HepG2 (cell line): Measurements from ENCODE around the gene STH. TPM values are rescaled to one million over a fixed set of nuclear protein-coding genes. Genes with fewer than 3 reads are reported as not detected.

ENCODE experiments used
- ATAC-seq: fragments of 200-7000 bp; cut with Tn5 transposase; 3 replicates; pipeline ENCODE4 v1.9.1; 2020; ENCODE audit warnings: mild to moderate bottlenecking, moderate library complexity
- BruUV-seq: library from RNA; stranded (reverse); fragments of 400-500 nt; replicated peaks from 2 replicates; lab custom pipeline; 2021; lab: Mats Ljungman, UMichigan
- CTCF ChIA-PET: fragments of 300-600 bp; formaldehyde crosslinking; extraction: SDS; loops from one replicate; lab custom pipeline; 2021; ENCODE audit warnings: low total read pairs, inconsistent platforms, low intra/inter-chr PET ratio; lab: Yijun Ruan, JAX
- POLR2A ChIA-PET: fragments of 350-600 bp; sonication (Branson Sonifier 250); formaldehyde crosslinking; loops from one replicate; lab custom pipeline; 2020; ENCODE audit warnings: antibody characterized with exemption, inconsistent platforms; lab: Yijun Ruan, JAX
- DNase-seq: peaks from one replicate; pipeline ENCODE4 v3.0.0-alpha.2; 2015; ENCODE audit warnings: low spot score
- FAIRE-seq: peaks from 3 replicates; lab custom pipeline; 2011; peaks lifted over from hg19 to GRCh38; lab: Jason Lieb, UNC
- H2AFZ ChIP-seq: one replicate; pipeline ENCODE4 v1.6.1; 2011; ENCODE audit warnings: low read length, inconsistent platforms
- H3K27ac ChIP-seq: fragments of 300-600 bp; 3 replicates; pipeline ENCODE4 v1.8.0; 2011; ENCODE audit warnings: mixed run types, mild to moderate bottlenecking, mixed read lengths, low read length, inconsistent platforms; ENCODE audit not compliant: insufficient read depth; ENCODE audit errors: extremely low read length
- H3K27me3 ChIP-seq, 2 experiments: fragments of 200-600 bp in 1 of 2; 2 replicates in 1 of 2; 3 replicates in 1 of 2; pipeline versions ENCODE4 v1.6.0 to v1.8.0; 2011; ENCODE audit warnings: low read length in 2 of 2, mild to moderate bottlenecking in 2 of 2, moderate library complexity in 2 of 2, inconsistent platforms in 1 of 2; ENCODE audit not compliant: insufficient read depth in 2 of 2, control insufficient read depth in 1 of 2
- H3K36me3 ChIP-seq, 2 experiments: fragments of 200-600 bp in 1 of 2; replicated peaks in 1 of 2; 2 replicates in 1 of 2; 3 replicates in 1 of 2; pipeline versions ENCODE4 v1.5.1 to v1.8.0; 2011; ENCODE audit warnings: low read length in 2 of 2, inconsistent platforms in 1 of 2; ENCODE audit not compliant: insufficient read depth in 2 of 2, control insufficient read depth in 1 of 2
- H3K4me1 ChIP-seq: 2 replicates; pipeline ENCODE4 v1.5.1; 2012; ENCODE audit warnings: low read length, inconsistent platforms; ENCODE audit not compliant: insufficient read depth
- H3K4me2 ChIP-seq: 2 replicates; pipeline ENCODE4 v1.6.0; 2011; ENCODE audit warnings: low read depth, low read length, inconsistent platforms
- H3K4me3 ChIP-seq, 3 experiments: fragments of 200-600 bp in 1 of 3; sonication (generic), shearing (Covaris generic) in 1 of 3; replicated peaks in 1 of 3; 2 replicates each; pipeline ENCODE4 v1.5.1; 2011 to 2016; ENCODE audit warnings: low read length in 3 of 3, inconsistent platforms in 2 of 3, low read depth in 2 of 3, mild to moderate bottlenecking in 2 of 3, control low read depth in 1 of 3, mixed read lengths in 1 of 3; ENCODE audit not compliant: insufficient read depth in 1 of 3
- H3K79me2 ChIP-seq: one replicate; pipeline ENCODE4 v1.6.1; 2011; ENCODE audit warnings: low read length, inconsistent platforms; ENCODE audit not compliant: insufficient read depth
- H3K9ac ChIP-seq: 2 replicates; pipeline ENCODE4 v1.6.0; 2011; ENCODE audit warnings: mild to moderate bottlenecking, low read depth, low read length, inconsistent platforms; ENCODE audit not compliant: insufficient read depth
- H3K9me3 ChIP-seq: 2 replicates; pipeline ENCODE4 v1.5.1; 2012; ENCODE audit warnings: mild to moderate bottlenecking, low read length
- H4K20me1 ChIP-seq: 2 replicates; pipeline ENCODE4 v1.6.0; 2011; ENCODE audit warnings: inconsistent platforms, mild to moderate bottlenecking, low read length, moderate library complexity; ENCODE audit not compliant: insufficient read depth
- HNF4A ChIP-seq: sonication (generic); formaldehyde crosslinking; IDR thresholded peaks from 2 replicates; pipeline ENCODE4 v1.4.0; 2020; ENCODE audit warnings: missing genetic modification reagents
- RBFOX2 ChIP-seq: fragments of 200-400 bp; formaldehyde crosslinking; IDR thresholded peaks from 2 replicates; pipeline ENCODE4 v1.6.1; 2017; ENCODE audit warnings: low read depth, mild to moderate bottlenecking, low read length
- SOX5 ChIP-seq: IDR thresholded peaks from 2 replicates; pipeline ENCODE4 v1.6.1; 2016; ENCODE audit warnings: borderline replicate concordance
- ZNF607 ChIP-seq: sonication (generic); formaldehyde crosslinking; IDR thresholded peaks from 2 replicates; pipeline ENCODE4 v1.5.1; 2020; ENCODE audit warnings: missing genetic modification reagents, mild to moderate bottlenecking, borderline replicate concordance
- ZNF768 ChIP-seq: sonication (generic); formaldehyde crosslinking; IDR thresholded peaks from 2 replicates; pipeline ENCODE4 v1.4.0; 2020; ENCODE audit warnings: missing genetic modification reagents
- WGBS: methylation state at CpG from one replicate; pipeline ENCODE4 v1.1.6; 2017; ENCODE audit warnings: low lambda C conversion rate; 5-methylcytosine and 5-hydroxymethylcytosine counted together
- in situ Hi-C: cut with HindIII; loops from 2 replicates; pipeline ENCODE4 v1.10.0; 2017; ENCODE audit warnings: low pct_unique_long_range_greater_than_20kb; ENCODE audit not compliant: extremely low pct_ligation_motif_present
- intact Hi-C: fragments of 100-400 bp; cut with micrococcal nuclease; formaldehyde crosslinking; loops from one replicate; pipeline ENCODE4 v1.10.0; 2022; ENCODE audit not compliant: unreplicated experiment
- polyA plus RNA-seq, 8 experiments: library from polyadenylated mRNA; depleted of rRNA in 3 of 8; stranded (reverse) in 7 of 8; unstranded in 1 of 8; fragments of >200 nt; fragmentation: Illumina TruSeq in 4 of 8; extraction: Trizol in 4 of 8; gene quantifications; 2 replicates each; pipeline versions ENCODE4 v1.2.1 to v1.2.3, GENCODE V29; 2011 to 2016; ENCODE audit warnings: low read depth in 4 of 8, missing spikeins in 1 of 8, mixed read lengths in 1 of 8; ENCODE audit not compliant: insufficient read depth in 1 of 8
- total RNA-seq, 5 experiments: library from RNA; depleted of rRNA; stranded (reverse); fragments of >200 nt; fragmentation: Illumina TruSeq; extraction: Trizol; gene quantifications; 2 replicates each; pipeline ENCODE4 v1.2.3, GENCODE V29; 2016; ENCODE audit warnings: low read depth in 1 of 5
- TF ChIP-seq, protein P1 (sequence below): sonication (generic); formaldehyde crosslinking; IDR thresholded peaks from one replicate; pipeline ENCODE4 v1.5.1; 2020; ENCODE audit warnings: mild to moderate bottlenecking, missing genetic modification reagents; ENCODE audit errors: not compliant biosample characterization

The STH gene
- total and polyA plus RNA-seq, 2 of the 13 experiments (the other 11 are each of a cell fraction or from before 2014, with no cell fraction given), result not detected

DNA sequence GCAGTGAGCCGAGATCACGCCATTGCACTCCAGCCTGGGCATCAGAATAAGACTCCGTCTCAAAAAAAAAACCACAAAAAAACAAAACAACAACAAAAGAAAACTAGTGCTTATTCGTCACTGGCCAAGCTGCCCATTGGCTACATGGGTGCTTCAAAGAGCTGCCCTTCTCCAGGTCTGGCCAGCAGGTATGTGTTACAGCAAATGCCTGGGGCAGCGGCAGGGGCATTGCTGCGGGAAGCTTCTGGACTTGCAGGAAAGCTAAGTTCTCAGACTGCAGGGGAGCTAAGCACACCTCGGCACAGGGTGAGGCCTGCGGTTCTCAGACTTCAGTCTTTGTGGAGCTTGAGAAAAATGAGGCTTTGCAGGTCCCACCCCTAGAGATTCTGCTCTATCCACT lies 4.1 kb upstream of the STH start:
- Histone ChIP-seq H3K9me3 (no peaks in the 10 kb centered on the region), H3K4me3 (no peak overlapping the region), H3K4me1 (peaks cover 26% of the 10 kb centered on the region), H3K4me2 (no peak overlapping the region), H3K9ac (no peak overlapping the region), H3K27ac (no peak overlapping the region), H3K79me2 (no peaks in the 10 kb centered on the region), H3K27me3 (0 out of 5 replicates have a peak, but pooled peaks cover 0 to 1% of the 10 kb centered on the region in 2 experiments), H4K20me1 (no peaks in the 10 kb centered on the region), H3K36me3 (no peaks in the 10 kb centered on the region), H2AFZ (no peak overlapping the region)
- intact Hi-C loops, result no loop called here
- in situ Hi-C loops, result no loop called here
- no TSS peak for BruUV-seq
- ChIA-PET CTCF (no interaction called here), POLR2A (no interaction called here)
- no peak for FAIRE-seq
- ATAC-seq, result no peak
- no peak for TF ChIP-seq RBFOX2
- no peak for DNase-seq
- WGBS, result 81% methylated on average over 8 of the region's 8 CpGs

DNA sequence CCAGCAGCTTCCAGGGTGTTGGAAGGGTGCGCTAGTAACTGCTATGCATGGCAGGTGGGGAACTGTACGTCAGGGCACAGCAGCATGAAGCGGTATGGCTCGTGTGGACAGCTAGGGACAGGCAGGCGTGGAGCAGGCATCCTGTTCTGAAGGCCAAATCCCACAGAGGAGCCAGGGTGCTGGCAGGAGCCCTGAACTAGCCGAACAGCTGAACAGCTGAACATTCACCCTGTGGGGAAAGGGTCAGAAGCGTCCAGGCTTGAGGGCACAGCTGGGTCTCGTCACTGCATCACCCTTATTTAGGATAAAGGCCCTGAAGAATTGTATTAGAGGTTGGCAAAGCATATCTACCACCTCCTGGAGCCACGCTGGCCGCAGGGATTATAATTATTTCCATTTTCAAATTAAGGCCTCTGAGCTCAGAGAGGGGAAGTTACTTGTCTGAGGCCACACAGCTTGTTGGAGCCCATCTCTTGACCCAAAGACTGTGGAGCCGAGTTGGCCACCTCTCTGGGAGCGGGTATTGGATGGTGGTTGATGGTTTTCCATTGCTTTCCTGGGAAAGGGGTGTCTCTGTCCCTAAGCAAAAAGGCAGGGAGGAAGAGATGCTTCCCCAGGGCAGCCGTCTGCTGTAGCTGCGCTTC lies 3.3 kb upstream of the STH start:
- H3K4me2 ChIP-seq, result no peak overlapping the region
- no peaks in the 10 kb centered on the region for H3K9me3 ChIP-seq
- H4K20me1 ChIP-seq, result no peaks in the 10 kb centered on the region
- in situ Hi-C loops, result no loop called here
- no peaks in the 10 kb centered on the region for H3K79me2 ChIP-seq
- no peak overlapping the region for H3K27ac ChIP-seq
- peak; percentile 19; the same call in 1 of the 3 replicates for ATAC-seq
- no peak for DNase-seq
- 61% methylated on average over 13 of the region's 14 CpGs for WGBS
- no TSS peak for BruUV-seq
- no peak for FAIRE-seq
- peaks cover 25% of the 10 kb centered on the region for H3K4me1 ChIP-seq
- no peak for TF ChIP-seq SOX5 (CRISPR knock-in tag)
- no peak for TF ChIP-seq HNF4A (CRISPR knock-in tag)
- peak; percentile 72 for TF ChIP-seq ZNF768 (CRISPR knock-in tag)
- no peak for TF ChIP-seq ZNF607 (CRISPR knock-in tag)
- TF ChIP-seq, protein P1, sequence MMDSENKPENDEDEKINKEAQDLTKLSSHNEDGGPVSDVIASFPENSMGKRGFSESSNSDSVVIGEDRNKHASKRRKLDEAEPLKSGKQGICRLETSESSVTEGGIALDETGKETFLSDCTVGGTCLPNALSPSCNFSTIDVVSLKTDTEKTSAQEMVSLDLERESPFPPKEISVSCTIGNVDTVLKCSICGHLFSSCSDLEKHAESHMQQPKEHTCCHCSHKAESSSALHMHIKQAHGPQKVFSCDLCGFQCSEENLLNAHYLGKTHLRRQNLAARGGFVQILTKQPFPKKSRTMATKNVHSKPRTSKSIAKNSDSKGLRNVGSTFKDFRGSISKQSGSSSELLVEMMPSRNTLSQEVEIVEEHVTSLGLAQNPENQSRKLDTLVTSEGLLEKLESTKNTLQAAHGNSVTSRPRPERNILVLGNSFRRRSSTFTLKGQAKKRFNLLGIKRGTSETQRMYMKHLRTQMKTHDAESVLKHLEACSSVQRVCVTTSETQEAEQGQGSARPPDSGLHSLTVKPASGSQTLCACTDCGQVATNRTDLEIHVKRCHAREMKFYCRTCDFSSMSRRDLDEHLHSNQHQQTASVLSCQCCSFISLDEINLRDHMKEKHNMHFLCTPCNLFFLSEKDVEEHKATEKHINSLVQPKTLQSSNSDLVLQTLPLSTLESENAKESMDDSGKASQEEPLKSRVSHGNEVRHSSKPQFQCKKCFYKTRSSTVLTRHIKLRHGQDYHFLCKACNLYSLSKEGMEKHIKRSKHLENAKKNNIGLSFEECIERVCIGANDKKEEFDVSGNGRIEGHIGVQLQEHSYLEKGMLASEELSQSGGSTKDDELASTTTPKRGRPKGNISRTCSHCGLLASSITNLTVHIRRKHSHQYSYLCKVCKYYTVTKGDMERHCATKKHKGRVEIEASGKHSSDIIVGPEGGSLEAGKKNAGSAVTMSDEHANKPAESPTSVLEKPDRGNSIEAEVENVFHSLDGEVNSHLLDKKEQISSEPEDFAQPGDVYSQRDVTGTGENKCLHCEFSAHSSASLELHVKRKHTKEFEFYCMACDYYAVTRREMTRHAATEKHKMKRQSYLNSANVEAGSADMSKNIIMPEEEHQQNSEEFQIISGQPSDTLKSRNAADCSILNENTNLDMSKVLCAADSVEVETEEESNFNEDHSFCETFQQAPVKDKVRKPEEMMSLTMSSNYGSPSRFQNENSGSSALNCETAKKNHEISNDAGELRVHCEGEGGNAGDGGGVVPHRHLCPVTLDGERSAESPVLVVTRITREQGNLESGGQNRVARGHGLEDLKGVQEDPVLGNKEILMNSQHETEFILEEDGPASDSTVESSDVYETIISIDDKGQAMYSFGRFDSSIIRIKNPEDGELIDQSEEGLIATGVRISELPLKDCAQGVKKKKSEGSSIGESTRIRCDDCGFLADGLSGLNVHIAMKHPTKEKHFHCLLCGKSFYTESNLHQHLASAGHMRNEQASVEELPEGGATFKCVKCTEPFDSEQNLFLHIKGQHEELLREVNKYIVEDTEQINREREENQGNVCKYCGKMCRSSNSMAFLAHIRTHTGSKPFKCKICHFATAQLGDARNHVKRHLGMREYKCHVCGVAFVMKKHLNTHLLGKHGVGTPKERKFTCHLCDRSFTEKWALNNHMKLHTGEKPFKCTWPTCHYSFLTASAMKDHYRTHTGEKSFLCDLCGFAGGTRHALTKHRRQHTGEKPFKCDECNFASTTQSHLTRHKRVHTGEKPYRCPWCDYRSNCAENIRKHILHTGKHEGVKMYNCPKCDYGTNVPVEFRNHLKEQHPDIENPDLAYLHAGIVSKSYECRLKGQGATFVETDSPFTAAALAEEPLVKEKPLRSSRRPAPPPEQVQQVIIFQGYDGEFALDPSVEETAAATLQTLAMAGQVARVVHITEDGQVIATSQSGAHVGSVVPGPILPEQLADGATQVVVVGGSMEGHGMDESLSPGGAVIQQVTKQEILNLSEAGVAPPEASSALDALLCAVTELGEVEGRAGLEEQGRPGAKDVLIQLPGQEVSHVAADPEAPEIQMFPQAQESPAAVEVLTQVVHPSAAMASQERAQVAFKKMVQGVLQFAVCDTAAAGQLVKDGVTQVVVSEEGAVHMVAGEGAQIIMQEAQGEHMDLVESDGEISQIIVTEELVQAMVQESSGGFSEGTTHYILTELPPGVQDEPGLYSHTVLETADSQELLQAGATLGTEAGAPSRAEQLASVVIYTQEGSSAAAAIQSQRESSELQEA (CRISPR knock-in tag), result peak; percentile 17
- H3K27me3 ChIP-seq, result 0 out of 5 replicates have a peak, but pooled peaks cover 0 to 1% of the 10 kb centered on the region in 2 experiments
- intact Hi-C loops, result no loop called here
- H2AFZ ChIP-seq, result no peak overlapping the region
- H3K4me3 ChIP-seq, result no peak overlapping the region
- CTCF ChIA-PET, result no interaction called here
- no peak overlapping the region for H3K9ac ChIP-seq
- POLR2A ChIA-PET, result no interaction called here
- H3K36me3 ChIP-seq, result no peaks in the 10 kb centered on the region
